Measurements from ENCODE around the gene NKX6-1. TPM values are rescaled to one million over a fixed set of nuclear protein-coding genes. Genes with fewer than 3 reads are reported as not detected.
A peak's percentile ranks its signal among the peaks of the same experiment; 100 is the strongest.

NKX6-1 gene
- polyA plus RNA-seq, 1 donor from 2014 or later = 20.1 TPM

GRCh38 chr4:84500386-84501201 lies 1.5 kb upstream of the NKX6-1 start:
- H3K4me2 ChIP-seq (ENCODE audit: low read length) = no peak overlapping the region
- no peak overlapping the region for H3K4me3 ChIP-seq (ENCODE audit: low read length)
- H2AFZ ChIP-seq (ENCODE audit: low read depth, low read length) = no peak overlapping the region

GRCh38 chr4:84499624-84499982 lies 511 bp upstream of the NKX6-1 start:
- Histone ChIP-seq H3K9me2 (ENCODE audit: insufficient read depth, low read length) (no peaks in the 10 kb centered on the region), H3F3A (ENCODE audit: insufficient read depth, low read length, poor library complexity, severe bottlenecking) (no peaks in the 10 kb centered on the region), H3K9me3 (ENCODE audit: low read length) (no peaks in the 10 kb centered on the region), H3K9ac (ENCODE audit: low read length) (no peak overlapping the region), H3K27me3 (ENCODE audit: insufficient read depth, low read depth, low read length) (peaks cover 99% of the 10 kb centered on the region), H4K20me1 (ENCODE audit: insufficient read depth) (no peaks in the 10 kb centered on the region), H3K4me3 (ENCODE audit: low read length) (peak overlapping the region; percentile 61), H2AFZ (ENCODE audit: low read depth, low read length) (no peak overlapping the region), H3K4me2 (ENCODE audit: low read length) (no peak overlapping the region), H3K36me3 (ENCODE audit: insufficient read depth, low read length) (no peaks in the 10 kb centered on the region), H3K79me2 (replicated peaks; ENCODE audit: insufficient read depth, low read length) (no peaks in the 10 kb centered on the region), H3K27ac (ENCODE audit: low read length) (no peak overlapping the region)
- TF ChIP-seq MXI1 (conservative IDR thresholded peaks at IDR 0.05; ENCODE audit: poor library complexity, severe bottlenecking) (no peak), POLR2AphosphoS5 (IDR thresholded peaks at IDR 0.05) (no peak), SMC3 (conservative IDR thresholded peaks at IDR 0.05; ENCODE audit: poor library complexity) (no peak), EP300 (conservative IDR thresholded peaks at IDR 0.05; ENCODE audit: poor library complexity, severe bottlenecking) (no peak)

More at GRCh38 chr4:84500386-84501201, 1.5 kb upstream of the NKX6-1 start:
- TF ChIP-seq CTCF (IDR thresholded peaks at IDR 0.05; ENCODE audit: poor library complexity, severe bottlenecking) (no peak), REST (IDR thresholded peaks at IDR 0.05; ENCODE audit: borderline replicate concordance) (no peak), SMC3 (conservative IDR thresholded peaks at IDR 0.05; ENCODE audit: poor library complexity) (no peak), TAF1 (IDR thresholded peaks at IDR 0.05; ENCODE audit: low read depth) (no peak), MXI1 (conservative IDR thresholded peaks at IDR 0.05; ENCODE audit: poor library complexity, severe bottlenecking) (no peak)
- Histone ChIP-seq H3K27ac (ENCODE audit: low read length) (no peak overlapping the region), H3K9ac (ENCODE audit: low read length) (no peak overlapping the region), H3K9me3 (ENCODE audit: low read length) (no peaks in the 10 kb centered on the region), H3K79me2 (replicated peaks; ENCODE audit: insufficient read depth, low read length) (no peaks in the 10 kb centered on the region), H3K27me3 (ENCODE audit: insufficient read depth, low read depth, low read length) (peaks cover 93% of the 10 kb centered on the region), H3K36me3 (ENCODE audit: insufficient read depth, low read length) (no peaks in the 10 kb centered on the region), H3F3A (ENCODE audit: insufficient read depth, low read length, poor library complexity, severe bottlenecking) (no peaks in the 10 kb centered on the region), H3K9me2 (ENCODE audit: insufficient read depth, low read length) (no peaks in the 10 kb centered on the region), H4K20me1 (ENCODE audit: insufficient read depth) (no peaks in the 10 kb centered on the region)
